ENCODE measurements around the gene RNF214. TPM values are rescaled to one million over a fixed set of nuclear protein-coding genes. Genes with fewer than 3 reads are reported as not detected.

Gene RNF214
- polyA plus RNA-seq, 2 donors = 5.9 to 6.6 TPM

- no peak overlapping the region for H3K27ac ChIP-seq (ENCODE audit: low read depth in 2 of 2, low read length in 1 of 2)
- no peak overlapping the region for H3K4me3 ChIP-seq (ENCODE audit: low read depth in 1 of 2, low read length in 2 of 2)
- WGBS, 2 donors = 90 to 93% methylated on average over 3 of the region's 3 CpGs
- no peaks in the 10 kb centered on the region for H3K27me3 ChIP-seq (ENCODE audit: control insufficient read depth in 1 of 2, insufficient read depth in 2 of 2, low read length in 2 of 2)
- peaks cover 0 to 3% of the 10 kb centered on the region in 2 donors for H3K36me3 ChIP-seq (ENCODE audit: control insufficient read depth in 2 of 2, insufficient read depth in 2 of 2, low read length in 1 of 2)
- H3K9me3 ChIP-seq (ENCODE audit: control insufficient read depth in 2 of 2, insufficient read depth in 1 of 2, low read depth in 1 of 2, low read length in 1 of 2) = no peaks in the 10 kb centered on the region
- peaks cover 0 to 2% of the 10 kb centered on the region in 2 donors for H3K4me1 ChIP-seq (ENCODE audit: control insufficient read depth in 2 of 2, insufficient read depth in 2 of 2, low read length in 1 of 2)
These were observed 21.9 kb upstream of the RNF214 start for GRCh38 chr11:117210620-117211019.

- Histone ChIP-seq H3K4me3 (ENCODE audit: low read depth in 1 of 2, low read length in 2 of 2) (no peak overlapping the region), H3K27ac (ENCODE audit: low read depth in 2 of 2, low read length in 1 of 2) (no peak overlapping the region), H3K9me3 (ENCODE audit: control insufficient read depth in 2 of 2, insufficient read depth in 1 of 2, low read depth in 1 of 2, low read length in 1 of 2) (no peaks in the 10 kb centered on the region), H3K27me3 (ENCODE audit: control insufficient read depth in 1 of 2, insufficient read depth in 2 of 2, low read length in 2 of 2) (no peaks in the 10 kb centered on the region), H3K4me1 (ENCODE audit: control insufficient read depth in 2 of 2, insufficient read depth in 2 of 2, low read length in 1 of 2) (no peaks in the 10 kb centered on the region), H3K36me3 (ENCODE audit: control insufficient read depth in 2 of 2, insufficient read depth in 2 of 2, low read length in 1 of 2) (peaks cover 7 to 9% of the 10 kb centered on the region in 2 donors)
- WGBS, 2 donors = 93 to 97% methylated on average over 10 to 11 of the region's 11 CpGs
These were observed 19.6 kb upstream of the RNF214 start for GRCh38 chr11:117212697-117213355.

GRCh38 chr11:117214404-117215110 lies 17.9 kb upstream of the RNF214 start:
- 84 to 86% methylated on average over 7 of the region's 7 CpGs for WGBS, 2 donors
- Histone ChIP-seq H3K4me1 (ENCODE audit: control insufficient read depth in 2 of 2, insufficient read depth in 2 of 2, low read length in 1 of 2) (peaks cover 0 to 5% of the 10 kb centered on the region in 2 donors), H3K27me3 (ENCODE audit: control insufficient read depth in 1 of 2, insufficient read depth in 2 of 2, low read length in 2 of 2) (no peaks in the 10 kb centered on the region), H3K36me3 (ENCODE audit: control insufficient read depth in 2 of 2, insufficient read depth in 2 of 2, low read length in 1 of 2) (peaks cover 16 to 20% of the 10 kb centered on the region in 2 donors), H3K9me3 (ENCODE audit: control insufficient read depth in 2 of 2, insufficient read depth in 1 of 2, low read depth in 1 of 2, low read length in 1 of 2) (no peaks in the 10 kb centered on the region), H3K27ac (ENCODE audit: low read depth in 2 of 2, low read length in 1 of 2) (no peak overlapping the region), H3K4me3 (ENCODE audit: low read depth in 1 of 2, low read length in 2 of 2) (no peak overlapping the region)

- Histone ChIP-seq H3K27me3 (ENCODE audit: control insufficient read depth in 1 of 2, insufficient read depth in 2 of 2, low read length in 2 of 2) (no peaks in the 10 kb centered on the region), H3K4me3 (ENCODE audit: low read depth in 1 of 2, low read length in 2 of 2) (no peak overlapping the region), H3K4me1 (ENCODE audit: control insufficient read depth in 2 of 2, insufficient read depth in 2 of 2, low read length in 1 of 2) (peaks cover 0 to 5% of the 10 kb centered on the region in 2 donors), H3K9me3 (ENCODE audit: control insufficient read depth in 2 of 2, insufficient read depth in 1 of 2, low read depth in 1 of 2, low read length in 1 of 2) (no peaks in the 10 kb centered on the region), H3K27ac (ENCODE audit: low read depth in 2 of 2, low read length in 1 of 2) (peak overlapping the region; percentile 75 to 88), H3K36me3 (ENCODE audit: control insufficient read depth in 2 of 2, insufficient read depth in 2 of 2, low read length in 1 of 2) (peaks cover 16 to 28% of the 10 kb centered on the region in 2 donors)
- 68 to 70% methylated on average over 11 of the region's 11 CpGs for WGBS, 2 donors
These were observed 15.1 kb upstream of the RNF214 start for GRCh38 chr11:117217141-117218084.

- Histone ChIP-seq H3K9me3 (ENCODE audit: control insufficient read depth in 2 of 2, insufficient read depth in 1 of 2, low read depth in 1 of 2, low read length in 1 of 2) (no peaks in the 10 kb centered on the region), H3K27ac (ENCODE audit: low read depth in 2 of 2, low read length in 1 of 2) (peak overlapping the region; percentile 86 to 88), H3K36me3 (ENCODE audit: control insufficient read depth in 2 of 2, insufficient read depth in 2 of 2, low read length in 1 of 2) (peaks cover 16 to 33% of the 10 kb centered on the region in 2 donors), H3K27me3 (ENCODE audit: control insufficient read depth in 1 of 2, insufficient read depth in 2 of 2, low read length in 2 of 2) (no peaks in the 10 kb centered on the region), H3K4me1 (ENCODE audit: control insufficient read depth in 2 of 2, insufficient read depth in 2 of 2, low read length in 1 of 2) (peaks cover 0 to 5% of the 10 kb centered on the region in 2 donors), H3K4me3 (ENCODE audit: low read depth in 1 of 2, low read length in 2 of 2) (no peak overlapping the region)
- 68 to 72% methylated on average over 15 of the region's 15 CpGs for WGBS, 2 donors
These were observed 14.1 kb upstream of the RNF214 start for GRCh38 chr11:117218133-117218915.

- peaks cover 0 to 5% of the 10 kb centered on the region in 2 donors for H3K4me1 ChIP-seq (ENCODE audit: control insufficient read depth in 2 of 2, insufficient read depth in 2 of 2, low read length in 1 of 2)
- peaks cover 23 to 38% of the 10 kb centered on the region in 2 donors for H3K36me3 ChIP-seq (ENCODE audit: control insufficient read depth in 2 of 2, insufficient read depth in 2 of 2, low read length in 1 of 2)
- H3K4me3 ChIP-seq (ENCODE audit: low read depth in 1 of 2, low read length in 2 of 2) = no peak overlapping the region
- no peaks in the 10 kb centered on the region for H3K9me3 ChIP-seq (ENCODE audit: control insufficient read depth in 2 of 2, insufficient read depth in 1 of 2, low read depth in 1 of 2, low read length in 1 of 2)
- WGBS, 2 donors = 83 to 88% methylated on average over 9 of the region's 9 CpGs
- H3K27me3 ChIP-seq (ENCODE audit: control insufficient read depth in 1 of 2, insufficient read depth in 2 of 2, low read length in 2 of 2) = no peaks in the 10 kb centered on the region
- H3K27ac ChIP-seq (ENCODE audit: low read depth in 2 of 2, low read length in 1 of 2) = peak overlapping the region; percentile 65 to 86
These were observed 13.5 kb upstream of the RNF214 start for GRCh38 chr11:117219001-117219400.

- H3K27me3 ChIP-seq (ENCODE audit: control insufficient read depth in 1 of 2, insufficient read depth in 2 of 2, low read length in 2 of 2) = no peaks in the 10 kb centered on the region
- no peaks in the 10 kb centered on the region for H3K9me3 ChIP-seq (ENCODE audit: control insufficient read depth in 2 of 2, insufficient read depth in 1 of 2, low read depth in 1 of 2, low read length in 1 of 2)
- H3K4me3 ChIP-seq (ENCODE audit: low read depth in 1 of 2, low read length in 2 of 2) = no peak overlapping the region
- H3K36me3 ChIP-seq (ENCODE audit: control insufficient read depth in 2 of 2, insufficient read depth in 2 of 2, low read length in 1 of 2) = peaks cover 23 to 40% of the 10 kb centered on the region in 2 donors
- peak overlapping the region; percentile 65 to 86 for H3K27ac ChIP-seq (ENCODE audit: low read depth in 2 of 2, low read length in 1 of 2)
- 81 to 88% methylated on average over 8 of the region's 8 CpGs for WGBS, 2 donors
- peaks cover 0 to 5% of the 10 kb centered on the region in 2 donors for H3K4me1 ChIP-seq (ENCODE audit: control insufficient read depth in 2 of 2, insufficient read depth in 2 of 2, low read length in 1 of 2)
These were observed 13.0 kb upstream of the RNF214 start for GRCh38 chr11:117219455-117219854.

GRCh38 chr11:117219995-117220394 lies 12.5 kb upstream of the RNF214 start:
- WGBS, 2 donors = 91 to 95% methylated on average over 4 of the region's 4 CpGs
- peaks cover 23 to 43% of the 10 kb centered on the region in 2 donors for H3K36me3 ChIP-seq (ENCODE audit: control insufficient read depth in 2 of 2, insufficient read depth in 2 of 2, low read length in 1 of 2)
- no peaks in the 10 kb centered on the region for H3K9me3 ChIP-seq (ENCODE audit: control insufficient read depth in 2 of 2, insufficient read depth in 1 of 2, low read depth in 1 of 2, low read length in 1 of 2)
- peak overlapping the region; percentile 86 to 93 for H3K27ac ChIP-seq (ENCODE audit: low read depth in 2 of 2, low read length in 1 of 2)
- no peaks in the 10 kb centered on the region for H3K27me3 ChIP-seq (ENCODE audit: control insufficient read depth in 1 of 2, insufficient read depth in 2 of 2, low read length in 2 of 2)
- H3K4me1 ChIP-seq (ENCODE audit: control insufficient read depth in 2 of 2, insufficient read depth in 2 of 2, low read length in 1 of 2) = peaks cover 0 to 5% of the 10 kb centered on the region in 2 donors
- no peak overlapping the region for H3K4me3 ChIP-seq (ENCODE audit: low read depth in 1 of 2, low read length in 2 of 2)
